ENCODE data around the gene SLC25A36.

SLC25A36 gene

GRCh38 chr3:141020143-141020830 lies 78.7 kb downstream of the SLC25A36 start:
- Histone ChIP-seq H3K27me3 (replicated peaks in 2 of 5; ENCODE audit: control insufficient read depth in 4 of 5, insufficient read depth in 5 of 5, low read length in 4 of 5) (peaks cover 0 to 1% (median 0%) of the 10 kb centered on the region in 5 experiments), H3K27ac (ENCODE audit: insufficient read depth in 1 of 2, low read depth in 1 of 2, low read length in 2 of 2, poor library complexity in 1 of 2, severe bottlenecking in 2 of 2) (no peak overlapping the region), H3K4me3 (ENCODE audit: control insufficient read depth in 1 of 7, extremely low read depth in 1 of 7, insufficient read depth in 4 of 7, low read depth in 2 of 7, low read length in 6 of 7) (no peak overlapping the region), H3K9me3 (ENCODE audit: control extremely low read depth in 1 of 5, control insufficient read depth in 4 of 5, insufficient read depth in 2 of 5, low read depth in 1 of 5, low read length in 4 of 5) (no peaks in the 10 kb centered on the region), H3K4me1 (ENCODE audit: control extremely low read depth in 1 of 4, control insufficient read depth in 4 of 4, insufficient read depth in 4 of 4, low read length in 3 of 4) (peaks cover 0 to 5% (median 0%) of the 10 kb centered on the region in 4 experiments), H3K36me3 (ENCODE audit: control insufficient read depth in 4 of 4, insufficient read depth in 4 of 4, low read length in 3 of 4) (no peaks in the 10 kb centered on the region)
- DNase-seq = no peak
- ChIA-PET POLR2A (no interaction called here), CTCF (interaction anchor here (1.1 to 1.3 kb wide), 2 partner anchors 9 to 20 kb away, joined by 3 to 4 read pairs; no protein-coding TSS in a partner anchor)
- 98% methylated on average over 5 of the region's 5 CpGs for WGBS (ENCODE audit: insufficient coverage)

GRCh38 chr3:141021261-141021660 lies 79.6 kb downstream of the SLC25A36 start:
- 100% methylated on average over 2 of the region's 4 CpGs for WGBS (ENCODE audit: insufficient coverage)

More at GRCh38 chr3:141021261-141021660, 79.6 kb downstream of the SLC25A36 start:
- CTCF ChIA-PET = interaction anchor here (1.3 kb wide), 1 partner anchor 19 kb away, joined by 3 read pairs; no protein-coding TSS in a partner anchor
- POLR2A ChIA-PET = no interaction called here
- peaks cover 0 to 1% (median 0%) of the 10 kb centered on the region in 5 experiments for H3K27me3 ChIP-seq (replicated peaks in 2 of 5; ENCODE audit: control insufficient read depth in 4 of 5, insufficient read depth in 5 of 5, low read length in 4 of 5)
- no peak for DNase-seq
- no peak overlapping the region for H3K4me3 ChIP-seq (ENCODE audit: control insufficient read depth in 1 of 7, extremely low read depth in 1 of 7, insufficient read depth in 4 of 7, low read depth in 2 of 7, low read length in 6 of 7)
- H3K36me3 ChIP-seq (ENCODE audit: control insufficient read depth in 4 of 4, insufficient read depth in 4 of 4, low read length in 3 of 4) = no peaks in the 10 kb centered on the region
- no peaks in the 10 kb centered on the region for H3K9me3 ChIP-seq (ENCODE audit: control extremely low read depth in 1 of 5, control insufficient read depth in 4 of 5, insufficient read depth in 2 of 5, low read depth in 1 of 5, low read length in 4 of 5)
- H3K27ac ChIP-seq (ENCODE audit: insufficient read depth in 1 of 2, low read depth in 1 of 2, low read length in 2 of 2, poor library complexity in 1 of 2, severe bottlenecking in 2 of 2) = no peak overlapping the region
- H3K4me1 ChIP-seq (ENCODE audit: control extremely low read depth in 1 of 4, control insufficient read depth in 4 of 4, insufficient read depth in 4 of 4, low read length in 3 of 4) = peaks cover 0 to 5% (median 0%) of the 10 kb centered on the region in 4 experiments
